ENCODE results near the gene SLC27A3.
A peak's percentile ranks its signal among the peaks of the same experiment; 100 is the strongest.

The SLC27A3 gene

DNA sequence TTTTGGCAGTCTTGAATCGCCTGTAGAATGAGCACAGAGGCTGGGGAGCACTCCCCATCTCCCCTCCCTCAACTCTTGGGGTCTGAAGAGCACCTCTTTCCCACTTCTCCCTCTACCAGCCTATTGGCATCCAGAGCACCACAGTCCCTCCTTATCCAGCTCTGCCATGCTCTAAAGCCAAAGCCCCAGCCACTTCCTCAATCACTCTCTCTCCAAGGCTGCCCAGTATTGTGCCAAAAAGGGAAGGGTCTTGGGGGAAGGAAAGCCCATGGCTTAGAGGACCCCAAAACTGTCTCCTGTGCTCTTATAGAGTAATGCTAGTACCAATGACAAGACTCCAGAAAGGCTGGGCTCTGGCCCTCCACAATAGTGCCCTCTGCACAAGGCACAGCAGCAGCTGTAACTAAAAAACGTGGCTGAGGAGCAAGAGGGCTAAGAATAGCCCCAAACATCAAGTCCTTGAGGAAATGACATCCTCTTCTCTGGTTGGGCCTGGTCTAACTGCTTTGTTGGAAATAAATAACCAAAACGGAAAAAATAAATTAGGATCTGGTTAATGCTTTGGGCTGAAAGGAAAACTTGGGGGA lies 28.4 kb downstream of the SLC27A3 start:
- Histone ChIP-seq H3K27ac (ENCODE audit: low read depth, low read length) (no peak overlapping the region), H3K4me3 (ENCODE audit: insufficient read depth, low read length, poor library complexity, severe bottlenecking) (no peak overlapping the region), H3F3A (ENCODE audit: insufficient read depth) (peaks cover 23% of the 10 kb centered on the region), H4K20me1 (ENCODE audit: low read depth, low read length) (no peaks in the 10 kb centered on the region), H3K79me2 (ENCODE audit: insufficient read depth, low read length) (no peaks in the 10 kb centered on the region), H3K27me3 (ENCODE audit: low read length) (no peaks in the 10 kb centered on the region), H3K4me2 (ENCODE audit: low read depth, low read length, poor library complexity, severe bottlenecking) (no peak overlapping the region), H3K36me3 (ENCODE audit: low read length) (no peaks in the 10 kb centered on the region), H3K9me3 (ENCODE audit: insufficient read depth, low read length) (no peaks in the 10 kb centered on the region), H3K9ac (ENCODE audit: low read length) (no peak overlapping the region), H3K9me2 (replicated peaks; ENCODE audit: insufficient read depth, low read length) (no peaks in the 10 kb centered on the region), H2AFZ (ENCODE audit: low read depth, low read length, severe bottlenecking) (no peak overlapping the region)
- TF ChIP-seq, protein P1, sequence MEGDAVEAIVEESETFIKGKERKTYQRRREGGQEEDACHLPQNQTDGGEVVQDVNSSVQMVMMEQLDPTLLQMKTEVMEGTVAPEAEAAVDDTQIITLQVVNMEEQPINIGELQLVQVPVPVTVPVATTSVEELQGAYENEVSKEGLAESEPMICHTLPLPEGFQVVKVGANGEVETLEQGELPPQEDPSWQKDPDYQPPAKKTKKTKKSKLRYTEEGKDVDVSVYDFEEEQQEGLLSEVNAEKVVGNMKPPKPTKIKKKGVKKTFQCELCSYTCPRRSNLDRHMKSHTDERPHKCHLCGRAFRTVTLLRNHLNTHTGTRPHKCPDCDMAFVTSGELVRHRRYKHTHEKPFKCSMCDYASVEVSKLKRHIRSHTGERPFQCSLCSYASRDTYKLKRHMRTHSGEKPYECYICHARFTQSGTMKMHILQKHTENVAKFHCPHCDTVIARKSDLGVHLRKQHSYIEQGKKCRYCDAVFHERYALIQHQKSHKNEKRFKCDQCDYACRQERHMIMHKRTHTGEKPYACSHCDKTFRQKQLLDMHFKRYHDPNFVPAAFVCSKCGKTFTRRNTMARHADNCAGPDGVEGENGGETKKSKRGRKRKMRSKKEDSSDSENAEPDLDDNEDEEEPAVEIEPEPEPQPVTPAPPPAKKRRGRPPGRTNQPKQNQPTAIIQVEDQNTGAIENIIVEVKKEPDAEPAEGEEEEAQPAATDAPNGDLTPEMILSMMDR (IDR thresholded peaks at IDR 0.05; ENCODE audit: insufficient read depth, low read length, poor library complexity, severe bottlenecking), result no peak
- TF ChIP-seq EZH2phosphoT487 (conservative IDR thresholded peaks at IDR 0.05; ENCODE audit: low read length), result no peak

DNA sequence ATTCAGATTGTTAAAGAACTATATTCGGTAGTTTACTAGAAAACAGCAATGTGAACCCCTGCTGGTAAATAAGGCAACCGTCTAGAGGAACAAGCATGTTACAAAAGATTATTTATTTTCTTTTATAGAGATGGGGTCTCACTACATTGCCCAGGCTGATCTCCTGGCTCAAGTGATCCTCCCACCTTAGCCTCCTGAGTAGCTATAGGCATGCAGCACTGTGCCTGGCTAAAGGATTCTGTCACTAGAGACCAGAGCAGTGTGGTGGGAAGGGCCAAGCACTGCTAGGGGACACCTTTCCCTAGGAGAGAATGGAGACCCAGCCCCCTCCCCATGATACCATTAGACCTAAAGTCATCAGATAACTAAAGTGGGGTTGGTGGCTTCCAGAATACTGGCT lies 28.9 kb downstream of the SLC27A3 start:
- Histone ChIP-seq H3K4me3 (ENCODE audit: insufficient read depth, low read length, poor library complexity, severe bottlenecking) (no peak overlapping the region), H3K9ac (ENCODE audit: low read length) (no peak overlapping the region), H4K20me1 (ENCODE audit: low read depth, low read length) (no peaks in the 10 kb centered on the region), H3K27ac (ENCODE audit: low read depth, low read length) (no peak overlapping the region), H3F3A (ENCODE audit: insufficient read depth) (peaks cover 19% of the 10 kb centered on the region), H3K9me3 (ENCODE audit: insufficient read depth, low read length) (no peaks in the 10 kb centered on the region), H3K9me2 (replicated peaks; ENCODE audit: insufficient read depth, low read length) (no peaks in the 10 kb centered on the region), H3K4me2 (ENCODE audit: low read depth, low read length, poor library complexity, severe bottlenecking) (no peak overlapping the region), H3K79me2 (ENCODE audit: insufficient read depth, low read length) (no peaks in the 10 kb centered on the region), H3K27me3 (ENCODE audit: low read length) (no peaks in the 10 kb centered on the region), H3K36me3 (ENCODE audit: low read length) (no peaks in the 10 kb centered on the region), H2AFZ (ENCODE audit: low read depth, low read length, severe bottlenecking) (no peak overlapping the region)
- no peak for TF ChIP-seq EZH2phosphoT487 (conservative IDR thresholded peaks at IDR 0.05; ENCODE audit: low read length)
- TF ChIP-seq, protein P1 (IDR thresholded peaks at IDR 0.05; ENCODE audit: insufficient read depth, low read length, poor library complexity, severe bottlenecking), result no peak

DNA sequence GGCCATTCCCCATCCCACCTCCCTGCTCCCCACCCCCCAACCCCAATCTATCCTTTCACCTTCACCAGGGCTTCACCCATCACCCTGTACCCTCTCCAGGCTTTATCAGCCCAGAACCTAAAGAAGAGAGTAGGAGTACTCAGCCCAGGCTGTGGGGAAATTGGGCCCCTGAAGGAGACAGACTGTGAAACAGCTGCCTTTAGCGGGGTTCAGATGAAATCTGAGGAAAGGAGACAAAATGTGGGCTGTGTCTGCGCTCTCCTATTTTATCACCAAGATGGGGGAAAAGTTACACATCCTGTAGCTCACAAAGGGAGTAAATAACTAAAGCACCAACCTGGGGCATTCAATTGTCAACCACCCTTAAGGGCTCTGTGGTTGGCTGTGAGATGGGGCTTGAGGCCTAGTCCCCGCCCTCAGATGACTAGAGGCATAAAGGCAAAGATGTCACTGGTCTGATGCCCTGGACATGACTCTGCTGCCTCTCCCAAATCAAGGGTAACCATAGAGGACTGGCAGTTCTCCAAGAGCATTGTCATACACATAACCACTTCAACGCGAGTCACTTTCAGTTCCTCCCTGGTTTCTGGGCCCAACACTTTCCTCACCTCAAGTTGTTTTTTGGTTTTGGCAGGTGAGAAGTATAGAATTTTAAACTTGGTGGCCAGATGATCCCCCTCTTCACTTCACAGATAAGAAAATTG lies 30.0 kb downstream of the SLC27A3 start:
- Histone ChIP-seq H3K4me3 (ENCODE audit: insufficient read depth, low read length, poor library complexity, severe bottlenecking) (no peak overlapping the region), H3F3A (ENCODE audit: insufficient read depth) (peaks cover 19% of the 10 kb centered on the region), H3K79me2 (ENCODE audit: insufficient read depth, low read length) (no peaks in the 10 kb centered on the region), H4K20me1 (ENCODE audit: low read depth, low read length) (no peaks in the 10 kb centered on the region), H3K4me2 (ENCODE audit: low read depth, low read length, poor library complexity, severe bottlenecking) (peak overlapping the region; percentile 57), H3K9me3 (ENCODE audit: insufficient read depth, low read length) (no peaks in the 10 kb centered on the region), H3K27ac (ENCODE audit: low read depth, low read length) (peak overlapping the region; percentile 94), H3K36me3 (ENCODE audit: low read length) (no peaks in the 10 kb centered on the region), H3K9me2 (replicated peaks; ENCODE audit: insufficient read depth, low read length) (no peaks in the 10 kb centered on the region), H3K9ac (ENCODE audit: low read length) (peak overlapping the region; percentile 41), H2AFZ (ENCODE audit: low read depth, low read length, severe bottlenecking) (no peak overlapping the region), H3K27me3 (ENCODE audit: low read length) (no peaks in the 10 kb centered on the region)
- TF ChIP-seq, protein P1 (IDR thresholded peaks at IDR 0.05; ENCODE audit: insufficient read depth, low read length, poor library complexity, severe bottlenecking), result no peak
- TF ChIP-seq EZH2phosphoT487 (conservative IDR thresholded peaks at IDR 0.05; ENCODE audit: low read length), result no peak

Data from SU-DHL-6 (cell line).